Measurements from ENCODE around the gene TXNDC12. TPM values are rescaled to one million over a fixed set of nuclear protein-coding genes. Genes with fewer than 3 reads are reported as not detected.
A peak's percentile ranks its signal among the peaks of the same experiment; 100 is the strongest.

Gene TXNDC12
- polyA plus RNA-seq, 1 donor from 2014 or later = 42.3 TPM

DNA sequence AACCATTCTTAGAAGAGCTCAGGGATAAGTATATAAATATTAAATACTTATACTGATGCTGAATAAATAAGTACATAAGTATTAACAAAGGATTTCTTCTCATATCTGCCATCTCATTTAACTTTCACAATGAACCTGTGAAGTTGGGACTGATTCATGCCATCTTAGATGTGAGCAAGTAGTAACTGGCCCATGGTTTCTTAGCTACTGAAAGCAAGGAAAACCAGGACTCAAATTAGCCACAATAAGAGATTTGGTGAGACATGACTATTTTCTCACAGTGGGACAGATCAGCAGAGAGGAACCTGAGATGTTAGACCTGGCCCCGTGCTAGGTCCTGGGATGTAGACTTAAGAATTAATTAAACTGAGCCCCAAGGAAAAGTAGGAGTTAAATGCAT lies 56.3 kb downstream of the TXNDC12 start:
- no peaks in the 10 kb centered on the region for H3K9me3 ChIP-seq (ENCODE audit: low read length)

DNA sequence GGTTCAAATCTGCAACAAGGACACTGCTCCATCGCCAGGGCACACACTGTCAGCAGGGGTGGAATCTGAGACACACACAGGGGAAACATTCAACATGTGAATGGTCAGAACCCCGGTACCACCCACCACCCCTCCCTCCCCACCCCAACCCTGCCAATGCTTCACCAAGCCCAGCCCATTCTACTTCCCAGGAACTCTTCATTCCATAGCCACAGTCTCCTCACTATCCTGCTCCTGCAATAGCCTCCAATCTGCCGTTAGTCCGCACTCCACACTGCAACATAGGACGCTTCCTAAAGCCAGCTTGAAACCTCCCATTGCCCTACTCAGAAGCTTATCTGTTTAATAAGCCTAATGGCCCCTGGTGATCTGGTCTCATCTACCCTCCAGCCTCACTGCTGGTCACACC lies 57.0 kb downstream of the TXNDC12 start:
- Histone ChIP-seq H4K20me1 (ENCODE audit: insufficient read depth) (no peaks in the 10 kb centered on the region), H3K79me2 (replicated peaks; ENCODE audit: insufficient read depth, low read length) (no peaks in the 10 kb centered on the region), H3K4me3 (ENCODE audit: low read length) (no peak overlapping the region), H2AFZ (ENCODE audit: low read depth, low read length) (no peak overlapping the region), H3K9ac (ENCODE audit: low read length) (no peak overlapping the region), H3F3A (ENCODE audit: insufficient read depth, low read length, poor library complexity, severe bottlenecking) (no peaks in the 10 kb centered on the region), H3K27me3 (ENCODE audit: insufficient read depth, low read depth, low read length) (no peaks in the 10 kb centered on the region), H3K9me2 (ENCODE audit: insufficient read depth, low read length) (no peaks in the 10 kb centered on the region), H3K36me3 (ENCODE audit: insufficient read depth, low read length) (no peaks in the 10 kb centered on the region), H3K4me2 (ENCODE audit: low read length) (no peak overlapping the region), H3K9me3 (ENCODE audit: low read length) (no peaks in the 10 kb centered on the region), H3K27ac (ENCODE audit: low read length) (no peak overlapping the region)
- TF ChIP-seq TAF1 (IDR thresholded peaks at IDR 0.05; ENCODE audit: low read depth) = no peak

More for the DNA sequence above, 56.3 kb downstream of the TXNDC12 start:
- no peaks in the 10 kb centered on the region for H3K36me3 ChIP-seq (ENCODE audit: insufficient read depth, low read length)
- no peak overlapping the region for H3K4me3 ChIP-seq (ENCODE audit: low read length)
- H3K9me2 ChIP-seq (ENCODE audit: insufficient read depth, low read length) = no peaks in the 10 kb centered on the region
- no peaks in the 10 kb centered on the region for H4K20me1 ChIP-seq (ENCODE audit: insufficient read depth)
- no peak overlapping the region for H3K4me2 ChIP-seq (ENCODE audit: low read length)
- no peak overlapping the region for H3K27ac ChIP-seq (ENCODE audit: low read length)
- no peak overlapping the region for H3K9ac ChIP-seq (ENCODE audit: low read length)
- H3K27me3 ChIP-seq (ENCODE audit: insufficient read depth, low read depth, low read length) = no peaks in the 10 kb centered on the region
- TF ChIP-seq EZH2 (IDR thresholded peaks at IDR 0.05; ENCODE audit: borderline replicate concordance, insufficient read depth, low read length, poor library complexity, severe bottlenecking) = no peak
- TF ChIP-seq POLR2AphosphoS5 (IDR thresholded peaks at IDR 0.05) = no peak
- TF ChIP-seq, protein P1, sequence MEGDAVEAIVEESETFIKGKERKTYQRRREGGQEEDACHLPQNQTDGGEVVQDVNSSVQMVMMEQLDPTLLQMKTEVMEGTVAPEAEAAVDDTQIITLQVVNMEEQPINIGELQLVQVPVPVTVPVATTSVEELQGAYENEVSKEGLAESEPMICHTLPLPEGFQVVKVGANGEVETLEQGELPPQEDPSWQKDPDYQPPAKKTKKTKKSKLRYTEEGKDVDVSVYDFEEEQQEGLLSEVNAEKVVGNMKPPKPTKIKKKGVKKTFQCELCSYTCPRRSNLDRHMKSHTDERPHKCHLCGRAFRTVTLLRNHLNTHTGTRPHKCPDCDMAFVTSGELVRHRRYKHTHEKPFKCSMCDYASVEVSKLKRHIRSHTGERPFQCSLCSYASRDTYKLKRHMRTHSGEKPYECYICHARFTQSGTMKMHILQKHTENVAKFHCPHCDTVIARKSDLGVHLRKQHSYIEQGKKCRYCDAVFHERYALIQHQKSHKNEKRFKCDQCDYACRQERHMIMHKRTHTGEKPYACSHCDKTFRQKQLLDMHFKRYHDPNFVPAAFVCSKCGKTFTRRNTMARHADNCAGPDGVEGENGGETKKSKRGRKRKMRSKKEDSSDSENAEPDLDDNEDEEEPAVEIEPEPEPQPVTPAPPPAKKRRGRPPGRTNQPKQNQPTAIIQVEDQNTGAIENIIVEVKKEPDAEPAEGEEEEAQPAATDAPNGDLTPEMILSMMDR (IDR thresholded peaks at IDR 0.05; ENCODE audit: poor library complexity, severe bottlenecking) = no peak
- no peak for TF ChIP-seq RAD21 (conservative IDR thresholded peaks at IDR 0.05)
- TF ChIP-seq SMC3 (conservative IDR thresholded peaks at IDR 0.05; ENCODE audit: poor library complexity) = no peak
- TF ChIP-seq, protein P2, sequence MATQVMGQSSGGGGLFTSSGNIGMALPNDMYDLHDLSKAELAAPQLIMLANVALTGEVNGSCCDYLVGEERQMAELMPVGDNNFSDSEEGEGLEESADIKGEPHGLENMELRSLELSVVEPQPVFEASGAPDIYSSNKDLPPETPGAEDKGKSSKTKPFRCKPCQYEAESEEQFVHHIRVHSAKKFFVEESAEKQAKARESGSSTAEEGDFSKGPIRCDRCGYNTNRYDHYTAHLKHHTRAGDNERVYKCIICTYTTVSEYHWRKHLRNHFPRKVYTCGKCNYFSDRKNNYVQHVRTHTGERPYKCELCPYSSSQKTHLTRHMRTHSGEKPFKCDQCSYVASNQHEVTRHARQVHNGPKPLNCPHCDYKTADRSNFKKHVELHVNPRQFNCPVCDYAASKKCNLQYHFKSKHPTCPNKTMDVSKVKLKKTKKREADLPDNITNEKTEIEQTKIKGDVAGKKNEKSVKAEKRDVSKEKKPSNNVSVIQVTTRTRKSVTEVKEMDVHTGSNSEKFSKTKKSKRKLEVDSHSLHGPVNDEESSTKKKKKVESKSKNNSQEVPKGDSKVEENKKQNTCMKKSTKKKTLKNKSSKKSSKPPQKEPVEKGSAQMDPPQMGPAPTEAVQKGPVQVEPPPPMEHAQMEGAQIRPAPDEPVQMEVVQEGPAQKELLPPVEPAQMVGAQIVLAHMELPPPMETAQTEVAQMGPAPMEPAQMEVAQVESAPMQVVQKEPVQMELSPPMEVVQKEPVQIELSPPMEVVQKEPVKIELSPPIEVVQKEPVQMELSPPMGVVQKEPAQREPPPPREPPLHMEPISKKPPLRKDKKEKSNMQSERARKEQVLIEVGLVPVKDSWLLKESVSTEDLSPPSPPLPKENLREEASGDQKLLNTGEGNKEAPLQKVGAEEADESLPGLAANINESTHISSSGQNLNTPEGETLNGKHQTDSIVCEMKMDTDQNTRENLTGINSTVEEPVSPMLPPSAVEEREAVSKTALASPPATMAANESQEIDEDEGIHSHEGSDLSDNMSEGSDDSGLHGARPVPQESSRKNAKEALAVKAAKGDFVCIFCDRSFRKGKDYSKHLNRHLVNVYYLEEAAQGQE (IDR thresholded peaks at IDR 0.05; ENCODE audit: borderline replicate concordance) = no peak
- TF ChIP-seq TAF1 (IDR thresholded peaks at IDR 0.05; ENCODE audit: low read depth) = no peak
- TF ChIP-seq EP300 (conservative IDR thresholded peaks at IDR 0.05; ENCODE audit: poor library complexity, severe bottlenecking) = no peak
- no peak for TF ChIP-seq MXI1 (conservative IDR thresholded peaks at IDR 0.05; ENCODE audit: poor library complexity, severe bottlenecking)
- H3K79me2 ChIP-seq (replicated peaks; ENCODE audit: insufficient read depth, low read length) = no peaks in the 10 kb centered on the region
- no peaks in the 10 kb centered on the region for H3F3A ChIP-seq (ENCODE audit: insufficient read depth, low read length, poor library complexity, severe bottlenecking)
- no peak overlapping the region for H2AFZ ChIP-seq (ENCODE audit: low read depth, low read length)

DNA sequence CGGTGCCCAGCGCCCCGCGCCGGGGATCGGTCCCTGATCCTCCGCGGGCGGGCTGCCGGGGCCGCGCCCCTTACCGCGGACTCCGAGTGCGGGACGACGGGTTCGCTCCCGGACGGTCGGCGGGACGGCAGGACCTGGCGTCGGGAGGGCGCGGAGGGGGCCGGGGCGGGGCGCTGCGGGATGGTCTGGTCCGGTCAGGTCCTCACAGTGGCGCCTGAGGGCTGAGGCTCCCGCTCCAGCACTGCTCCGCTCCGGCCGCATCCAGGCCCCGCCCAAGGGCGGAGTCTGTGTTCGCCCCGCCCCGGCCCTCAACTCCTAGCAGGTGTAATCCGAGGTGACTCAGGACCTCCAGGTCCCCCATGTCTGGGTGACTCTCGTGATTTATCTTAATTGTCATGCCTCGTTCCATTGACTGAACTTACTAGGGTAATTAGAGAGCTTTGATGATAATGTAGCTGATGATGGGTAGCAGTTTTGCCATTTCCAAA lies 64.5 kb downstream of the TXNDC12 start, which contains the start of gene RAB3B:
RAB3B (minus strand) TSS at position 223 of the 488 bp plus-strand sequence. CDS start 13,583 bp downstream, outside the sequence.
- H3K36me3 ChIP-seq (ENCODE audit: insufficient read depth, low read length) = no peaks in the 10 kb centered on the region
- H4K20me1 ChIP-seq (ENCODE audit: insufficient read depth) = no peaks in the 10 kb centered on the region
- peak within 1 kb of the TSS; percentile 70 for H3K4me3 ChIP-seq (ENCODE audit: low read length)
- H3K27me3 ChIP-seq (ENCODE audit: insufficient read depth, low read depth, low read length) = peaks cover 4% of the 10 kb centered on the region
- no peaks in the 10 kb centered on the region for H3K9me3 ChIP-seq (ENCODE audit: low read length)
- no peaks in the 10 kb centered on the region for H3K9me2 ChIP-seq (ENCODE audit: insufficient read depth, low read length)
- H3K79me2 ChIP-seq (replicated peaks; ENCODE audit: insufficient read depth, low read length) = no peaks in the 10 kb centered on the region
- H2AFZ ChIP-seq (ENCODE audit: low read depth, low read length) = peak within 1 kb of the TSS; percentile 40
- H3F3A ChIP-seq (ENCODE audit: insufficient read depth, low read length, poor library complexity, severe bottlenecking) = no peaks in the 10 kb centered on the region
- TF ChIP-seq EZH2 (IDR thresholded peaks at IDR 0.05; ENCODE audit: borderline replicate concordance, insufficient read depth, low read length, poor library complexity, severe bottlenecking) (no peak), MXI1 (conservative IDR thresholded peaks at IDR 0.05; ENCODE audit: poor library complexity, severe bottlenecking) (peak; percentile 35), RAD21 (conservative IDR thresholded peaks at IDR 0.05) (peak; percentile 20), TAF1 (IDR thresholded peaks at IDR 0.05; ENCODE audit: low read depth) (no peak), POLR2AphosphoS5 (IDR thresholded peaks at IDR 0.05) (peak; percentile 66), EP300 (conservative IDR thresholded peaks at IDR 0.05; ENCODE audit: poor library complexity, severe bottlenecking) (no peak), SMC3 (conservative IDR thresholded peaks at IDR 0.05; ENCODE audit: poor library complexity) (no peak)
- TF ChIP-seq, protein P1 (IDR thresholded peaks at IDR 0.05; ENCODE audit: poor library complexity, severe bottlenecking) = no peak
- TF ChIP-seq, protein P2 (IDR thresholded peaks at IDR 0.05; ENCODE audit: borderline replicate concordance) = no peak
- H3K4me2 ChIP-seq (ENCODE audit: low read length) = peak within 1 kb of the TSS; percentile 27
- no peak within 1 kb of the TSS for H3K27ac ChIP-seq (ENCODE audit: low read length)
- peak within 1 kb of the TSS; percentile 66 for H3K9ac ChIP-seq (ENCODE audit: low read length)

Data from neural cell (in vitro differentiated cells).